ENCODE data around the gene MRTFB.

DNA sequence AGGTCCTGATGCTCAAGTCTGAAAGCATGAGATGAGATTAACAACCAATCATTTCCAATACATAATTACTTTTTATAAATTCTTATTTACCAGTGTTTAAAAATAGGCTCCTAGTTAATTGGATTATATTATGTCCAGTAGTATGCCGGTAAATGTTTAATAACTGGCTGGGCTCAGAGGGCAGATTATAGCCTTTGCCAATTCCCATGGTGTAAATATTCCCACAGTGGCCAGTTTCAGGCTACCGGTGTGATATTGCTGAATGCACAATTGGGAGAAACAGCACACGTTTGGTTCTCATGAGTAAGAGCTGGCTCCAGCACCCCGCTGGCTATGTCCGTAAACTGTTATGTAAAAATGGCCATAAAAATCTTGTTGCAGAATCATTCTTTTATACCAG, 167.6 kb downstream of the MRTFB start:
- TF ChIP-seq, protein P1, sequence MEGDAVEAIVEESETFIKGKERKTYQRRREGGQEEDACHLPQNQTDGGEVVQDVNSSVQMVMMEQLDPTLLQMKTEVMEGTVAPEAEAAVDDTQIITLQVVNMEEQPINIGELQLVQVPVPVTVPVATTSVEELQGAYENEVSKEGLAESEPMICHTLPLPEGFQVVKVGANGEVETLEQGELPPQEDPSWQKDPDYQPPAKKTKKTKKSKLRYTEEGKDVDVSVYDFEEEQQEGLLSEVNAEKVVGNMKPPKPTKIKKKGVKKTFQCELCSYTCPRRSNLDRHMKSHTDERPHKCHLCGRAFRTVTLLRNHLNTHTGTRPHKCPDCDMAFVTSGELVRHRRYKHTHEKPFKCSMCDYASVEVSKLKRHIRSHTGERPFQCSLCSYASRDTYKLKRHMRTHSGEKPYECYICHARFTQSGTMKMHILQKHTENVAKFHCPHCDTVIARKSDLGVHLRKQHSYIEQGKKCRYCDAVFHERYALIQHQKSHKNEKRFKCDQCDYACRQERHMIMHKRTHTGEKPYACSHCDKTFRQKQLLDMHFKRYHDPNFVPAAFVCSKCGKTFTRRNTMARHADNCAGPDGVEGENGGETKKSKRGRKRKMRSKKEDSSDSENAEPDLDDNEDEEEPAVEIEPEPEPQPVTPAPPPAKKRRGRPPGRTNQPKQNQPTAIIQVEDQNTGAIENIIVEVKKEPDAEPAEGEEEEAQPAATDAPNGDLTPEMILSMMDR (conservative IDR thresholded peaks at IDR 0.05; ENCODE audit: low read depth, low read length): no peak
- TF ChIP-seq EZH2 (IDR thresholded peaks at IDR 0.05; ENCODE audit: borderline replicate concordance, low read depth, low read length, poor library complexity, severe bottlenecking): no peak
